Stomach (tissue), 4 donors: Measurements from ENCODE around the gene GAN.

Experiments used
- CTCF ChIP-seq, 7 experiments: fragments of 450-650 bp in 4 of 7; fragments of 200-600 bp in 3 of 7; sonication (generic) in 3 of 7; IDR thresholded peaks; one replicate each; pipeline ENCODE4 v1.5.1; 2016 to 2019; ENCODE audit warnings: antibody characterized with exemption in 7 of 7, control low read depth in 2 of 7, mild to moderate bottlenecking in 1 of 7
- EP300 ChIP-seq: sonication (generic); formaldehyde crosslinking; IDR thresholded peaks from one replicate; pipeline ENCODE4 v1.6.1; 2017; ENCODE audit warnings: antibody characterized with exemption
- POLR2A ChIP-seq, 4 donors: fragments of 450-650 bp; IDR thresholded peaks; one replicate each; pipeline ENCODE4 v1.6.1; 2016; ENCODE audit warnings: antibody characterized with exemption in 4 of 4, control low read depth in 2 of 4, mild to moderate bottlenecking in 1 of 4, moderate library complexity in 1 of 4
- POLR2AphosphoS5 ChIP-seq, 3 donors: sonication (generic); formaldehyde crosslinking; IDR thresholded peaks; one replicate each; pipeline ENCODE4 v1.6.1; 2016; ENCODE audit warnings: antibody characterized with exemption in 3 of 3

GRCh38 chr16:81349608-81350305 is 35.0 kb downstream of the GAN start:
- TF ChIP-seq CTCF (IDR thresholded peaks at IDR 0.05) (no peak), POLR2A (IDR thresholded peaks at IDR 0.05) (no peak), EP300 (no peak), POLR2AphosphoS5 (IDR thresholded peaks at IDR 0.05) (no peak)
